Measurements from ENCODE around the gene ECM2. TPM values are rescaled to one million over a fixed set of nuclear protein-coding genes. Genes with fewer than 3 reads are reported as not detected.

Gene ECM2
- total and polyA plus RNA-seq, 12 donors: 3.8 to 22.0 (median 8.3) TPM

- Histone ChIP-seq H3K4me1 (replicated peaks in 1 of 2) (no peaks in the 10 kb centered on the region), H3K9me3 (replicated peaks in 1 of 3) (no peaks in the 10 kb centered on the region), H3K4me3 (no peak overlapping the region), H3K27ac (peak overlapping the region in 1 of 5 donors; percentile 24), H3K36me3 (replicated peaks in 1 of 2) (no peaks in the 10 kb centered on the region), H3K27me3 (no peaks in the 10 kb centered on the region)
- DNase-seq: no peak
- intact Hi-C loops (cut with DNase I): no loop called here
- WGBS, 4 donors: 86 to 93% (median 87%) methylated on average over 9 of the region's 9 CpGs
- TF ChIP-seq CTCF (IDR thresholded peaks at IDR 0.05): no peak
- no peak for TF ChIP-seq POLR2A (IDR thresholded peaks at IDR 0.05)
Observed at GRCh38 chr9:92493749-92494387, 41.9 kb downstream of the ECM2 start.

GRCh38 chr9:92492781-92493401 lies 42.9 kb downstream of the ECM2 start:
- intact Hi-C loops (cut with DNase I): no loop called here
- no peaks in the 10 kb centered on the region for H3K36me3 ChIP-seq (replicated peaks in 1 of 2)
- H3K27me3 ChIP-seq: no peaks in the 10 kb centered on the region
- H3K4me1 ChIP-seq (replicated peaks in 1 of 2): no peaks in the 10 kb centered on the region
- TF ChIP-seq POLR2A (IDR thresholded peaks at IDR 0.05) (no peak), CTCF (IDR thresholded peaks at IDR 0.05) (no peak)
- H3K9me3 ChIP-seq (replicated peaks in 1 of 3): no peaks in the 10 kb centered on the region
- WGBS, 4 donors: 60 to 92% (median 86%) methylated on average over 3 of the region's 3 CpGs
- no peak overlapping the region for H3K4me3 ChIP-seq
- H3K27ac ChIP-seq: peak overlapping the region in 1 of 5 donors; percentile 24
- no peak for DNase-seq

- Histone ChIP-seq H3K36me3 (replicated peaks in 1 of 2) (no peaks in the 10 kb centered on the region), H3K4me3 (no peak overlapping the region), H3K27ac (peak overlapping the region in 2 of 5 donors; percentile 3 to 8), H3K4me1 (replicated peaks in 1 of 2) (no peaks in the 10 kb centered on the region), H3K27me3 (no peaks in the 10 kb centered on the region), H3K9me3 (replicated peaks in 1 of 3) (no peaks in the 10 kb centered on the region)
- intact Hi-C loops (cut with DNase I): no loop called here
- WGBS, 4 donors: 71 to 78% (median 75%) methylated on average over 4 of the region's 4 CpGs
- no peak for TF ChIP-seq POLR2A (IDR thresholded peaks at IDR 0.05)
- TF ChIP-seq CTCF (IDR thresholded peaks at IDR 0.05): no peak
- no peak for DNase-seq
Observed at GRCh38 chr9:92488681-92489550, 46.9 kb downstream of the ECM2 start.

- DNase-seq: no peak
- TF ChIP-seq POLR2A (IDR thresholded peaks at IDR 0.05) (no peak), CTCF (IDR thresholded peaks at IDR 0.05) (no peak)
- intact Hi-C loops (cut with DNase I): no loop called here
- H3K9me3 ChIP-seq (replicated peaks in 1 of 3): no peaks in the 10 kb centered on the region
- no peaks in the 10 kb centered on the region for H3K4me1 ChIP-seq (replicated peaks in 1 of 2)
- WGBS, 4 donors: 68 to 77% (median 74%) methylated on average over 3 of the region's 3 CpGs
- H3K4me3 ChIP-seq: no peak overlapping the region
- no peaks in the 10 kb centered on the region for H3K36me3 ChIP-seq (replicated peaks in 1 of 2)
- H3K27ac ChIP-seq: no peak overlapping the region
- no peaks in the 10 kb centered on the region for H3K27me3 ChIP-seq
Observed at GRCh38 chr9:92486371-92486770, 49.4 kb downstream of the ECM2 start.

All from adrenal gland (tissue), 12 donors.